ENCODE measurements around the gene CD8A.

CD8A gene

GRCh38 chr2:86826951-86827350 lies 36.2 kb upstream of the CD8A start:
- no peak overlapping the region for H3K4me3 ChIP-seq (replicated peaks; ENCODE audit: low read depth, low read length)
- no peak for DNase-seq (ENCODE audit: low read depth)
- TF ChIP-seq, protein P1, sequence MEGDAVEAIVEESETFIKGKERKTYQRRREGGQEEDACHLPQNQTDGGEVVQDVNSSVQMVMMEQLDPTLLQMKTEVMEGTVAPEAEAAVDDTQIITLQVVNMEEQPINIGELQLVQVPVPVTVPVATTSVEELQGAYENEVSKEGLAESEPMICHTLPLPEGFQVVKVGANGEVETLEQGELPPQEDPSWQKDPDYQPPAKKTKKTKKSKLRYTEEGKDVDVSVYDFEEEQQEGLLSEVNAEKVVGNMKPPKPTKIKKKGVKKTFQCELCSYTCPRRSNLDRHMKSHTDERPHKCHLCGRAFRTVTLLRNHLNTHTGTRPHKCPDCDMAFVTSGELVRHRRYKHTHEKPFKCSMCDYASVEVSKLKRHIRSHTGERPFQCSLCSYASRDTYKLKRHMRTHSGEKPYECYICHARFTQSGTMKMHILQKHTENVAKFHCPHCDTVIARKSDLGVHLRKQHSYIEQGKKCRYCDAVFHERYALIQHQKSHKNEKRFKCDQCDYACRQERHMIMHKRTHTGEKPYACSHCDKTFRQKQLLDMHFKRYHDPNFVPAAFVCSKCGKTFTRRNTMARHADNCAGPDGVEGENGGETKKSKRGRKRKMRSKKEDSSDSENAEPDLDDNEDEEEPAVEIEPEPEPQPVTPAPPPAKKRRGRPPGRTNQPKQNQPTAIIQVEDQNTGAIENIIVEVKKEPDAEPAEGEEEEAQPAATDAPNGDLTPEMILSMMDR (IDR thresholded peaks at IDR 0.05; ENCODE audit: low read length, missing control alignments): no peak

DNA sequence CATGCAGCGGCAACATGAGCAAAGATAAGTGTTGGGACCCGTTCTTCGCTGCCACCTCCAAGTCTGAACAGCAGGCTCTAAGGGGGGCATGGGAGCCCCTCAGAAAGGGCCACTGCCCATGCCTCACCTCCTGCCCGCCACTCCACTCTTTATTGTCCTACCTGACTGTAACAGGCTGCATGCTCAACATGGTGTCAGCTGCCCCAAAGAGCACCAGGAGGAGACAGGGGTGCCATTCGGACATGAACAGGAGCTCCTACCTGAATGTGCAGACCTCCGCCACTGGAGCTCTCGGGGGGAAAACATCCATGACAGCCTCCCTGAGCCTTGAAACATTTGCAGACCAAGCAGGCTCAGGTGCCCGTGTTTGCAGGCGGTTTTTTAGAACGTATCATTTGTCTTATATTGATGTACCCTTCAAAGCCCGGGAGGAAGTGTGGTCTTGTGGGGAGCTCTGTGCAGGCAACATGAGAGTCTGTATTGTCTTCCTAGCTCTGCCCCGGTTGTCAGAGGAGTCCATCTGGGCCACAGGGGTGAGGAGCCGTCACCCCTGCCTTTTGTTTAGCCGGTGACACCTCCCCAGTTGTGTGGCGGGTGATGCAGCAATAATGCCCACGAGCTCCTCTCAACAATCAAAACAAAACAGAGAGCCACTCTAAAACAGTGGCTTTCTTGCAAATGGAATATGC lies 35.1 kb upstream of the CD8A start:
- no peak for DNase-seq (ENCODE audit: low read depth)
- H3K4me3 ChIP-seq (replicated peaks; ENCODE audit: low read depth, low read length): no peak overlapping the region
- TF ChIP-seq, protein P1 (IDR thresholded peaks at IDR 0.05; ENCODE audit: low read length, missing control alignments): no peak

- TF ChIP-seq, protein P1 (IDR thresholded peaks at IDR 0.05; ENCODE audit: low read length, missing control alignments): no peak
- H3K4me3 ChIP-seq (replicated peaks; ENCODE audit: low read depth, low read length): no peak overlapping the region
- DNase-seq (ENCODE audit: low read depth): no peak
These were observed 34.5 kb upstream of the CD8A start for GRCh38 chr2:86825036-86825692.

- TF ChIP-seq, protein P1 (IDR thresholded peaks at IDR 0.05; ENCODE audit: low read length, missing control alignments): no peak
- DNase-seq (ENCODE audit: low read depth): no peak
- H3K4me3 ChIP-seq (replicated peaks; ENCODE audit: low read depth, low read length): no peak overlapping the region
These were observed 32.1 kb upstream of the CD8A start for GRCh38 chr2:86822668-86823345.

GRCh38 chr2:86821842-86822241 lies 31.1 kb upstream of the CD8A start:
- TF ChIP-seq, protein P1 (IDR thresholded peaks at IDR 0.05; ENCODE audit: low read length, missing control alignments): no peak
- no peak overlapping the region for H3K4me3 ChIP-seq (replicated peaks; ENCODE audit: low read depth, low read length)
- DNase-seq (ENCODE audit: low read depth): no peak

DNA sequence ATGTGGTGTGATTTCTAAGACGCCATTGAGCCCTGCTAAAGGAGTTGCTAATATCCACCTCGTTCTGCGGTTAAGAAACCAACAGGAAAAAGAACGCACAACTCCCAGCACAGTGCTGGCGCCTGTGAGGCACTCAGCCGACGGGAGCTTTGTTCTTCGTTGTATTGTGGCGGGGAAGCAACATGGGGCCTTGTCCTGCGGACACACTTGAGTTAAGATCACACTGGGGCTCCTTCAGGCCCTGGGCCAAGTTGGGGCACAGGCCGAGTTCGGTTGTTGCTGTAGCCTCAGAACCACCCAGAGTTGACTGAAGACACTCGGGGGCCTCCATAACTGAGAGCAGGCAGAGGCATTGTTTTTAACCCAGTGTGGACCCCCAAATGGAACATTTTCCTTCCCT lies 30.6 kb upstream of the CD8A start:
- TF ChIP-seq, protein P1 (IDR thresholded peaks at IDR 0.05; ENCODE audit: low read length, missing control alignments): no peak
- DNase-seq (ENCODE audit: low read depth): no peak

More for the DNA sequence above, 30.6 kb upstream of the CD8A start:
- H3K4me3 ChIP-seq (replicated peaks; ENCODE audit: low read depth, low read length): no peak overlapping the region
